ENCODE results near the gene FOXJ3. TPM values are rescaled to one million over a fixed set of nuclear protein-coding genes. Genes with fewer than 3 reads are reported as not detected.

FOXJ3 gene
- total and polyA plus RNA-seq, 4 donors = 5.3 to 16.8 (median 12.4) TPM

DNA sequence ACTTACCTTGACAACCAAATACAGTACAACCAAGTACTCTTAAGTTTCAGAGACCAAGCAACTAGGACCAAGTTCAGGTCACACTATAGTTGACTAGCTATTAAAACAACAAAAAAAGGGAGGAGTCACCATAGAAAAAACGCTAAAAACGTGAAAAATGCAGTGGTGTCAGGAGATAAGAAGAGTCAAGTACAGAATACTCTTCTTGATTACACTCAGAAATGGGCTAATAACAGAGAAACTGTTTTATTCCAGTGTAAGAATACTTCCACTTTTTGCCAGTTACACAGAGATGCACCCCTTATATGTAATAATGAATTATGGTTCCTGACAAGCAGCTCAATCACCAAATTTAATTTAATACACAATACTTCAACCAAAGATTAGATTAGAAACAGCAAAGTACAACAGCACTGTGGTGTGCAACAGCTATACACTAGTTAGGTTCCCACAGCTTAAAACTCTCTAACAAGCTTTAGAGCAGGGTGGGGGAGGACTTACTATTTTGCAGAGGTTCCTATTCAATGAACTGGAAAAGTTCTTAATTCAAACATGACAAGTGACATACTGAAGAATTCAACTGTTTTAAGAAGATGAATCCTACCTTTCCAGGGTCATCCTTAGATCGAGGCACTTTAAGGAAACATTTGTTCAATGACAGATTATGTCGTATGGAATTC is 70.4 kb downstream of the FOXJ3 start:
- Histone ChIP-seq H3K4me3 (ENCODE audit: low read depth in 1 of 3, low read length in 3 of 3) (no peak overlapping the region), H3K27me3 (ENCODE audit: control insufficient read depth in 4 of 4, insufficient read depth in 4 of 4, low read length in 3 of 4) (no peaks in the 10 kb centered on the region), H3K36me3 (ENCODE audit: control insufficient read depth in 4 of 4, insufficient read depth in 3 of 4, low read depth in 1 of 4, low read length in 3 of 4) (peaks cover 0 to 15% (median 6%) of the 10 kb centered on the region in 4 donors), H3K27ac (ENCODE audit: low read depth in 1 of 2, low read length in 2 of 2) (no peak overlapping the region), H3K4me1 (ENCODE audit: control insufficient read depth in 4 of 4, insufficient read depth in 4 of 4, low read length in 3 of 4) (peaks cover 0 to 2% (median under 1%) of the 10 kb centered on the region in 4 donors), H3K9ac (ENCODE audit: low read depth in 1 of 2, low read length in 2 of 2) (no peak overlapping the region), H3K9me3 (ENCODE audit: control insufficient read depth in 4 of 4, low read length in 3 of 4) (no peaks in the 10 kb centered on the region)
- DNase-seq (ENCODE audit: low spot score) = no peak
- 87% methylated on average over 4 of the region's 4 CpGs for WGBS
- TF ChIP-seq, protein P1, sequence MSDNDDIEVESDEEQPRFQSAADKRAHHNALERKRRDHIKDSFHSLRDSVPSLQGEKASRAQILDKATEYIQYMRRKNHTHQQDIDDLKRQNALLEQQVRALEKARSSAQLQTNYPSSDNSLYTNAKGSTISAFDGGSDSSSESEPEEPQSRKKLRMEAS (IDR thresholded peaks at IDR 0.05) = no peak
- TF ChIP-seq, protein P2, sequence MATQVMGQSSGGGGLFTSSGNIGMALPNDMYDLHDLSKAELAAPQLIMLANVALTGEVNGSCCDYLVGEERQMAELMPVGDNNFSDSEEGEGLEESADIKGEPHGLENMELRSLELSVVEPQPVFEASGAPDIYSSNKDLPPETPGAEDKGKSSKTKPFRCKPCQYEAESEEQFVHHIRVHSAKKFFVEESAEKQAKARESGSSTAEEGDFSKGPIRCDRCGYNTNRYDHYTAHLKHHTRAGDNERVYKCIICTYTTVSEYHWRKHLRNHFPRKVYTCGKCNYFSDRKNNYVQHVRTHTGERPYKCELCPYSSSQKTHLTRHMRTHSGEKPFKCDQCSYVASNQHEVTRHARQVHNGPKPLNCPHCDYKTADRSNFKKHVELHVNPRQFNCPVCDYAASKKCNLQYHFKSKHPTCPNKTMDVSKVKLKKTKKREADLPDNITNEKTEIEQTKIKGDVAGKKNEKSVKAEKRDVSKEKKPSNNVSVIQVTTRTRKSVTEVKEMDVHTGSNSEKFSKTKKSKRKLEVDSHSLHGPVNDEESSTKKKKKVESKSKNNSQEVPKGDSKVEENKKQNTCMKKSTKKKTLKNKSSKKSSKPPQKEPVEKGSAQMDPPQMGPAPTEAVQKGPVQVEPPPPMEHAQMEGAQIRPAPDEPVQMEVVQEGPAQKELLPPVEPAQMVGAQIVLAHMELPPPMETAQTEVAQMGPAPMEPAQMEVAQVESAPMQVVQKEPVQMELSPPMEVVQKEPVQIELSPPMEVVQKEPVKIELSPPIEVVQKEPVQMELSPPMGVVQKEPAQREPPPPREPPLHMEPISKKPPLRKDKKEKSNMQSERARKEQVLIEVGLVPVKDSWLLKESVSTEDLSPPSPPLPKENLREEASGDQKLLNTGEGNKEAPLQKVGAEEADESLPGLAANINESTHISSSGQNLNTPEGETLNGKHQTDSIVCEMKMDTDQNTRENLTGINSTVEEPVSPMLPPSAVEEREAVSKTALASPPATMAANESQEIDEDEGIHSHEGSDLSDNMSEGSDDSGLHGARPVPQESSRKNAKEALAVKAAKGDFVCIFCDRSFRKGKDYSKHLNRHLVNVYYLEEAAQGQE (IDR thresholded peaks at IDR 0.05) = no peak
- TF ChIP-seq, protein P3, sequence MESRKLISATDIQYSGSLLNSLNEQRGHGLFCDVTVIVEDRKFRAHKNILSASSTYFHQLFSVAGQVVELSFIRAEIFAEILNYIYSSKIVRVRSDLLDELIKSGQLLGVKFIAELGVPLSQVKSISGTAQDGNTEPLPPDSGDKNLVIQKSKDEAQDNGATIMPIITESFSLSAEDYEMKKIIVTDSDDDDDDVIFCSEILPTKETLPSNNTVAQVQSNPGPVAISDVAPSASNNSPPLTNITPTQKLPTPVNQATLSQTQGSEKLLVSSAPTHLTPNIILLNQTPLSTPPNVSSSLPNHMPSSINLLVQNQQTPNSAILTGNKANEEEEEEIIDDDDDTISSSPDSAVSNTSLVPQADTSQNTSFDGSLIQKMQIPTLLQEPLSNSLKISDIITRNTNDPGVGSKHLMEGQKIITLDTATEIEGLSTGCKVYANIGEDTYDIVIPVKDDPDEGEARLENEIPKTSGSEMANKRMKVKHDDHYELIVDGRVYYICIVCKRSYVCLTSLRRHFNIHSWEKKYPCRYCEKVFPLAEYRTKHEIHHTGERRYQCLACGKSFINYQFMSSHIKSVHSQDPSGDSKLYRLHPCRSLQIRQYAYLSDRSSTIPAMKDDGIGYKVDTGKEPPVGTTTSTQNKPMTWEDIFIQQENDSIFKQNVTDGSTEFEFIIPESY (IDR thresholded peaks at IDR 0.05) = no peak
- TF ChIP-seq RXRA (IDR thresholded peaks at IDR 0.05) = no peak
- no peak for TF ChIP-seq FOXA2 (IDR thresholded peaks at IDR 0.05)
- TF ChIP-seq, protein P4, sequence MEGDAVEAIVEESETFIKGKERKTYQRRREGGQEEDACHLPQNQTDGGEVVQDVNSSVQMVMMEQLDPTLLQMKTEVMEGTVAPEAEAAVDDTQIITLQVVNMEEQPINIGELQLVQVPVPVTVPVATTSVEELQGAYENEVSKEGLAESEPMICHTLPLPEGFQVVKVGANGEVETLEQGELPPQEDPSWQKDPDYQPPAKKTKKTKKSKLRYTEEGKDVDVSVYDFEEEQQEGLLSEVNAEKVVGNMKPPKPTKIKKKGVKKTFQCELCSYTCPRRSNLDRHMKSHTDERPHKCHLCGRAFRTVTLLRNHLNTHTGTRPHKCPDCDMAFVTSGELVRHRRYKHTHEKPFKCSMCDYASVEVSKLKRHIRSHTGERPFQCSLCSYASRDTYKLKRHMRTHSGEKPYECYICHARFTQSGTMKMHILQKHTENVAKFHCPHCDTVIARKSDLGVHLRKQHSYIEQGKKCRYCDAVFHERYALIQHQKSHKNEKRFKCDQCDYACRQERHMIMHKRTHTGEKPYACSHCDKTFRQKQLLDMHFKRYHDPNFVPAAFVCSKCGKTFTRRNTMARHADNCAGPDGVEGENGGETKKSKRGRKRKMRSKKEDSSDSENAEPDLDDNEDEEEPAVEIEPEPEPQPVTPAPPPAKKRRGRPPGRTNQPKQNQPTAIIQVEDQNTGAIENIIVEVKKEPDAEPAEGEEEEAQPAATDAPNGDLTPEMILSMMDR (IDR thresholded peaks at IDR 0.05; ENCODE audit: low read depth, low read length, missing input control) = no peak
- no peak for TF ChIP-seq YY1 (IDR thresholded peaks at IDR 0.05)
- TF ChIP-seq TAF1 (conservative IDR thresholded peaks at IDR 0.05) = no peak

DNA sequence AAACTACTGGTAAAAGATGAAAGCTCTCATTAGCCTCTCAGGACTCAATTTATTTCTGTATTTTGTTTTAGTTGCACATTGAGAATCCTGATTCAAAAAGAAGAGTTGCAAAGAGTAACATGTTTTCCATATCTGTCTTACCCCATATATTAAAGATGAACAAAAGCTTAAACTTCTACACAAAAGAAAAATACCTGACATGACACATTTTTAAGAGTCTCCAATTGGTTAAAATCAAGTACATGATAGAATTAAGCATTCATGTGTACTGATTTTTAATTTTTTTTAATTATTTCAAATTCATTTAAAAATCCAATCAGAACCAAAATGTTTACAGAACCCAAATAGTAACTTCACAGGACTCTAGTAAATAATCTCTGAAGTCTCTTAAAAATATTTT is 72.0 kb downstream of the FOXJ3 start:
- Histone ChIP-seq H3K4me1 (ENCODE audit: control insufficient read depth in 4 of 4, insufficient read depth in 4 of 4, low read length in 3 of 4) (peaks cover 0 to 10% (median 1%) of the 10 kb centered on the region in 4 donors), H3K4me3 (ENCODE audit: low read depth in 1 of 3, low read length in 3 of 3) (no peak overlapping the region), H3K27ac (ENCODE audit: low read depth in 1 of 2, low read length in 2 of 2) (no peak overlapping the region), H3K27me3 (ENCODE audit: control insufficient read depth in 4 of 4, insufficient read depth in 4 of 4, low read length in 3 of 4) (no peaks in the 10 kb centered on the region), H3K9me3 (ENCODE audit: control insufficient read depth in 4 of 4, low read length in 3 of 4) (no peaks in the 10 kb centered on the region), H3K9ac (ENCODE audit: low read depth in 1 of 2, low read length in 2 of 2) (no peak overlapping the region), H3K36me3 (ENCODE audit: control insufficient read depth in 4 of 4, insufficient read depth in 3 of 4, low read depth in 1 of 4, low read length in 3 of 4) (peaks cover 0 to 15% (median 6%) of the 10 kb centered on the region in 4 donors)
- DNase-seq (ENCODE audit: low spot score) = no peak
- TF ChIP-seq NR2F2 (IDR thresholded peaks at IDR 0.05) (no peak), TAF1 (conservative IDR thresholded peaks at IDR 0.05) (no peak), FOXA2 (IDR thresholded peaks at IDR 0.05) (no peak), JUND (IDR thresholded peaks at IDR 0.05) (no peak), FOXA1 (IDR thresholded peaks at IDR 0.05) (no peak), EGR1 (IDR thresholded peaks at IDR 0.05; ENCODE audit: low read depth in 2 of 2) (no peak), GABPA (IDR thresholded peaks at IDR 0.05 in 1 of 2, conservative IDR thresholded peaks at IDR 0.05 in 1 of 2) (no peak), RAD21 (IDR thresholded peaks at IDR 0.05) (no peak)
- TF ChIP-seq, protein P2 (IDR thresholded peaks at IDR 0.05) = no peak
- TF ChIP-seq, protein P1 (IDR thresholded peaks at IDR 0.05) = no peak
- TF ChIP-seq, protein P5, sequence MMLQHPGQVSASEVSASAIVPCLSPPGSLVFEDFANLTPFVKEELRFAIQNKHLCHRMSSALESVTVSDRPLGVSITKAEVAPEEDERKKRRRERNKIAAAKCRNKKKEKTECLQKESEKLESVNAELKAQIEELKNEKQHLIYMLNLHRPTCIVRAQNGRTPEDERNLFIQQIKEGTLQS (IDR thresholded peaks at IDR 0.05) = no peak
- TF ChIP-seq, protein P4 (IDR thresholded peaks at IDR 0.05; ENCODE audit: low read depth, low read length, missing input control) = no peak
